HepG2 (cell line): ENCODE measurements around the gene GALNT12. TPM values are rescaled to one million over a fixed set of nuclear protein-coding genes. Genes with fewer than 3 reads are reported as not detected.

Experiments used
- ATAC-seq: fragments of 200-7000 bp; cut with Tn5 transposase; 3 replicates; pipeline ENCODE4 v1.9.1; 2020; ENCODE audit warnings: mild to moderate bottlenecking, moderate library complexity
- BruUV-seq: library from RNA; stranded (reverse); fragments of 400-500 nt; replicated peaks from 2 replicates; lab custom pipeline; 2021; lab: Mats Ljungman, UMichigan
- CTCF ChIA-PET: fragments of 300-600 bp; formaldehyde crosslinking; extraction: SDS; loops from one replicate; lab custom pipeline; 2021; ENCODE audit warnings: low total read pairs, inconsistent platforms, low intra/inter-chr PET ratio; lab: Yijun Ruan, JAX
- POLR2A ChIA-PET: fragments of 350-600 bp; sonication (Branson Sonifier 250); formaldehyde crosslinking; loops from one replicate; lab custom pipeline; 2020; ENCODE audit warnings: antibody characterized with exemption, inconsistent platforms; lab: Yijun Ruan, JAX
- DNase-seq: peaks from one replicate; pipeline ENCODE4 v3.0.0-alpha.2; 2015; ENCODE audit warnings: low spot score
- FAIRE-seq: peaks from 3 replicates; lab custom pipeline; 2011; peaks lifted over from hg19 to GRCh38; lab: Jason Lieb, UNC
- H2AFZ ChIP-seq: one replicate; pipeline ENCODE4 v1.6.1; 2011; ENCODE audit warnings: low read length, inconsistent platforms
- H3K27ac ChIP-seq: fragments of 300-600 bp; 3 replicates; pipeline ENCODE4 v1.8.0; 2011; ENCODE audit warnings: mixed run types, mild to moderate bottlenecking, mixed read lengths, low read length, inconsistent platforms; ENCODE audit not compliant: insufficient read depth; ENCODE audit errors: extremely low read length
- H3K27me3 ChIP-seq, 2 experiments: fragments of 200-600 bp in 1 of 2; 2 replicates in 1 of 2; 3 replicates in 1 of 2; pipeline versions ENCODE4 v1.6.0 to v1.8.0; 2011; ENCODE audit warnings: low read length in 2 of 2, mild to moderate bottlenecking in 2 of 2, moderate library complexity in 2 of 2, inconsistent platforms in 1 of 2; ENCODE audit not compliant: insufficient read depth in 2 of 2, control insufficient read depth in 1 of 2
- H3K36me3 ChIP-seq, 2 experiments: fragments of 200-600 bp in 1 of 2; replicated peaks in 1 of 2; 2 replicates in 1 of 2; 3 replicates in 1 of 2; pipeline versions ENCODE4 v1.5.1 to v1.8.0; 2011; ENCODE audit warnings: low read length in 2 of 2, inconsistent platforms in 1 of 2; ENCODE audit not compliant: insufficient read depth in 2 of 2, control insufficient read depth in 1 of 2
- H3K4me1 ChIP-seq: 2 replicates; pipeline ENCODE4 v1.5.1; 2012; ENCODE audit warnings: low read length, inconsistent platforms; ENCODE audit not compliant: insufficient read depth
- H3K4me2 ChIP-seq: 2 replicates; pipeline ENCODE4 v1.6.0; 2011; ENCODE audit warnings: low read depth, low read length, inconsistent platforms
- H3K4me3 ChIP-seq, 3 experiments: fragments of 200-600 bp in 1 of 3; sonication (generic), shearing (Covaris generic) in 1 of 3; replicated peaks in 1 of 3; 2 replicates each; pipeline ENCODE4 v1.5.1; 2011 to 2016; ENCODE audit warnings: low read length in 3 of 3, inconsistent platforms in 2 of 3, low read depth in 2 of 3, mild to moderate bottlenecking in 2 of 3, control low read depth in 1 of 3, mixed read lengths in 1 of 3; ENCODE audit not compliant: insufficient read depth in 1 of 3
- H3K79me2 ChIP-seq: one replicate; pipeline ENCODE4 v1.6.1; 2011; ENCODE audit warnings: low read length, inconsistent platforms; ENCODE audit not compliant: insufficient read depth
- H3K9ac ChIP-seq: 2 replicates; pipeline ENCODE4 v1.6.0; 2011; ENCODE audit warnings: mild to moderate bottlenecking, low read depth, low read length, inconsistent platforms; ENCODE audit not compliant: insufficient read depth
- H3K9me3 ChIP-seq: 2 replicates; pipeline ENCODE4 v1.5.1; 2012; ENCODE audit warnings: mild to moderate bottlenecking, low read length
- H4K20me1 ChIP-seq: 2 replicates; pipeline ENCODE4 v1.6.0; 2011; ENCODE audit warnings: inconsistent platforms, mild to moderate bottlenecking, low read length, moderate library complexity; ENCODE audit not compliant: insufficient read depth
- GPBP1L1 ChIP-seq: sonication (generic); formaldehyde crosslinking; IDR thresholded peaks from 2 replicates; pipeline ENCODE4 v1.5.0; 2020; ENCODE audit warnings: mild to moderate bottlenecking, missing genetic modification reagents
- NR2F6 ChIP-seq, 2 experiments: IDR thresholded peaks; 2 replicates each; pipeline ENCODE4 v1.6.1; 2016; ENCODE audit warnings: antibody characterized with exemption in 1 of 2, mild to moderate bottlenecking in 1 of 2
- SALL2 ChIP-seq: sonication (generic); formaldehyde crosslinking; IDR thresholded peaks from 2 replicates; pipeline ENCODE4 v1.8.1; 2023; ENCODE audit warnings: mild to moderate bottlenecking, missing genetic modification reagents, inconsistent platforms
- THAP11 ChIP-seq: IDR thresholded peaks from 2 replicates; pipeline ENCODE4 v1.6.1; 2016; ENCODE audit warnings: missing biosample characterization, missing genetic modification reagents
- ZFP37 ChIP-seq: sonication (generic); formaldehyde crosslinking; IDR thresholded peaks from 2 replicates; pipeline ENCODE4 v1.4.0; 2020; ENCODE audit warnings: missing genetic modification reagents, borderline replicate concordance
- ZFX ChIP-seq: sonication (generic); formaldehyde crosslinking; IDR thresholded peaks from 2 replicates; pipeline ENCODE4 v1.4.0; 2020; ENCODE audit warnings: mild to moderate bottlenecking, low read depth, missing genetic modification reagents, moderate library complexity
- WGBS: methylation state at CpG from one replicate; pipeline ENCODE4 v1.1.6; 2017; ENCODE audit warnings: low lambda C conversion rate; 5-methylcytosine and 5-hydroxymethylcytosine counted together
- in situ Hi-C: cut with HindIII; loops from 2 replicates; pipeline ENCODE4 v1.10.0; 2017; ENCODE audit warnings: low pct_unique_long_range_greater_than_20kb; ENCODE audit not compliant: extremely low pct_ligation_motif_present
- intact Hi-C: fragments of 100-400 bp; cut with micrococcal nuclease; formaldehyde crosslinking; loops from one replicate; pipeline ENCODE4 v1.10.0; 2022; ENCODE audit not compliant: unreplicated experiment
- polyA plus RNA-seq, 8 experiments: library from polyadenylated mRNA; depleted of rRNA in 3 of 8; stranded (reverse) in 7 of 8; unstranded in 1 of 8; fragments of >200 nt; fragmentation: Illumina TruSeq in 4 of 8; extraction: Trizol in 4 of 8; gene quantifications; 2 replicates each; pipeline versions ENCODE4 v1.2.1 to v1.2.3, GENCODE V29; 2011 to 2016; ENCODE audit warnings: low read depth in 4 of 8, missing spikeins in 1 of 8, mixed read lengths in 1 of 8; ENCODE audit not compliant: insufficient read depth in 1 of 8
- total RNA-seq, 5 experiments: library from RNA; depleted of rRNA; stranded (reverse); fragments of >200 nt; fragmentation: Illumina TruSeq; extraction: Trizol; gene quantifications; 2 replicates each; pipeline ENCODE4 v1.2.3, GENCODE V29; 2016; ENCODE audit warnings: low read depth in 1 of 5
- TF ChIP-seq, protein P1 (sequence below): IDR thresholded peaks from 2 replicates; pipeline ENCODE4 v1.6.1; 2012; ENCODE audit warnings: low read depth, low read length, improper control_type of control experiment

GALNT12 gene
- total and polyA plus RNA-seq, 2 of the 13 experiments (the other 11 are each of a cell fraction or from before 2014, with no cell fraction given): 0.07 TPM; not detected in 1

DNA sequence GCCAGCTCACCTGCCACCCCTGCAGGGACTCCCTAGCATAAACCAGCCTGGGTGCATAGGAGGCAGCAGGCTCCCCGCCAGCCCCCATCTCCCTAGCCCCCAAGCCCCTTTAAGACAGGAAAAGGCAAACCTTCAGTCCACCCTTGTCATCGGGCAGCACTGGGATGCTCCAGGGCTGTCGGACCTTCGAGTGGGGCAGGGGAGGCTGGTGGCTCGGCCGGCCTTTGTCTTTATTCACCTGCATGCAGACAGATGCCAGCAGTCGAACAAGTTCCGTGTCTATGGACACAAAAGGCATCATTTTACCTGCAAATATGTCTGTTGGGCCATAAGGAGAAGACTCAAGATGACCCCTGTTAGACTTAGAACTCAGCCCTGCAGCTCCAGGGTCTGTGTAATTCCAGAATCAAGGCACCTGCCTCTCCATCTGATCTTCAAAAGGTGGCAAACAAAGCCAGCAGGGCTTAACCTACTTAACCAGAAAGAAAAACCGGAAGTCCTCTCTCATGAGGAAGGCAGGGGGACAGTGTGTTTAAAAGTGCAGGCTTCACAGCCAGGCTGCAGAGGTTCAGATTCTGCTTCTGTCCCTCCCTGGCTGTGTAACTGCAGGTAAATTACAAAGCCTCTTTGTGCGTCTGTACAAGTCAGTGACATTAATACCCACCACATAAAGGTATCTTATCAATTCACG is 27.3 kb upstream of the GALNT12 start (continued):
- TF ChIP-seq, protein P1, sequence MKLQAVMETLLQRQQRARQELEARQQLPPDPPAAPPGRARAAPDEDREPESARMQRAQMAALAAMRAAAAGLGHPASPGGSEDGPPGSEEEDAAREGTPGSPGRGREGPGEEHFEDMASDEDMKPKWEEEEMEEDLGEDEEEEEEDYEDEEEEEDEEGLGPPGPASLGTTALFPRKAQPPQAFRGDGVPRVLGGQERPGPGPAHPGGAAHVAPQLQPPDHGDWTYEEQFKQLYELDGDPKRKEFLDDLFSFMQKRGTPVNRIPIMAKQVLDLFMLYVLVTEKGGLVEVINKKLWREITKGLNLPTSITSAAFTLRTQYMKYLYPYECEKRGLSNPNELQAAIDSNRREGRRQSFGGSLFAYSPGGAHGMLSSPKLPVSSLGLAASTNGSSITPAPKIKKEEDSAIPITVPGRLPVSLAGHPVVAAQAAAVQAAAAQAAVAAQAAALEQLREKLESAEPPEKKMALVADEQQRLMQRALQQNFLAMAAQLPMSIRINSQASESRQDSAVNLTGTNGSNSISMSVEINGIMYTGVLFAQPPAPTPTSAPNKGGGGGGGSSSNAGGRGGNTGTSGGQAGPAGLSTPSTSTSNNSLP: no peak
- TF ChIP-seq GPBP1L1: no peak
- TF ChIP-seq SALL2 (CRISPR knock-in tag): no peak
- no peak for TF ChIP-seq ZFX (CRISPR knock-in tag)
- no peak for TF ChIP-seq ZFP37 (CRISPR knock-in tag)

- H3K9me3 ChIP-seq: no peaks in the 10 kb centered on the region
- FAIRE-seq (no peak), DNase-seq (peak; percentile 22), ATAC-seq (no peak)
- peaks cover 26% of the 10 kb centered on the region for H3K4me1 ChIP-seq
- no peak overlapping the region for H3K9ac ChIP-seq
- WGBS: 82% methylated on average over 10 of the region's 11 CpGs
- in situ Hi-C loops: no loop called here
- BruUV-seq: no TSS peak
- H3K79me2 ChIP-seq: no peaks in the 10 kb centered on the region
- no peak overlapping the region for H3K4me3 ChIP-seq
- H2AFZ ChIP-seq: no peak overlapping the region
- intact Hi-C loops: no loop called here
- H4K20me1 ChIP-seq: no peaks in the 10 kb centered on the region; the same call in 1 of the 2 replicates
- CTCF ChIA-PET: no interaction called here
- no peaks in the 10 kb centered on the region for H3K36me3 ChIP-seq
- no peaks in the 10 kb centered on the region for H3K27me3 ChIP-seq
- TF ChIP-seq THAP11 (CRISPR knock-in tag): no peak
- TF ChIP-seq NR2F6 (IDR thresholded peaks at IDR 0.05): no peak
- TF ChIP-seq NR2F6 (CRISPR knock-in tag; IDR thresholded peaks at IDR 0.05): 0 out of 2 replicates have a peak, but pooled peaks have one; percentile 19
- no peak overlapping the region for H3K27ac ChIP-seq
- POLR2A ChIA-PET: no interaction called here
- H3K4me2 ChIP-seq: no peak overlapping the region
Measured at GRCh38 chr9:98781588-98782383, 25.7 kb upstream of the GALNT12 start.
